ENCODE data around the gene LLGL1. TPM values are rescaled to one million over a fixed set of nuclear protein-coding genes. Genes with fewer than 3 reads are reported as not detected.

The LLGL1 gene
- total RNA-seq, 1 experiment from 2014 or later = 30.2 TPM

DNA sequence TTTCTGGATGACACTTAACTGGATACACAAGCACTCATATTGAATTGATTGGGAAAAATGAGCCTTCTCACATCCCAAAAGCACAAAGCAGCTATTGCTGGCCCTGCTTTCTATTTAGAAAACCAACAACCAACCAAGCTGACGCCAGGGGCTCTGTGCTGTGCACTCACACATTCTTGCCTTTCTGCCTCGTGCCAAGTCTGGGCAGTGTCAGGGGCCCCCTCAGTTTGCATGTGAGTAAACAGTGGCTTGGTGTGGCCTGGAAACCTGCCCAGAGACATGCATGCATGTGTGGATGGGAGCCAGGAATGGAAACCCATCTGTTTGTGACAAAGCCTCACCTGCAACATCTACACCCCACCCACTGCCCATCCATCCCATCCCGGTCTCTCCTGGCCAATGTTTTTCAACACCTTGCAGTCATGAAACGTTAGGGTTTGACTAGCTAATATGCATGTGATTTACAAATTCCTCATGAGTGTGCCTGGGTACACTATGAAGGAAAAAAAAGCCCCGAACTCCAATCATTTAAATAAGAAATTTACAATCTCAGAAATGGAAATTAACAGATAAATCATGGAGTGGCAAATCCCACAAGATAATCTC is 55.4 kb downstream of the LLGL1 start:
- DNase-seq (ENCODE audit: low spot score) = no peak
- H3K4me1 ChIP-seq (ENCODE audit: insufficient read depth, low read length, poor library complexity, severe bottlenecking) = no peaks in the 10 kb centered on the region
- no peaks in the 10 kb centered on the region for H3K9me3 ChIP-seq (ENCODE audit: low read depth, low read length, poor library complexity, severe bottlenecking)
- H3K4me3 ChIP-seq (ENCODE audit: low read depth, low read length, poor library complexity, severe bottlenecking) = no peak overlapping the region
- H3K27me3 ChIP-seq (replicated peaks; ENCODE audit: insufficient read depth, low read depth, low read length, poor library complexity) = no peaks in the 10 kb centered on the region
- ChIA-PET POLR2A (ENCODE audit: low non-redundant PET) (interaction anchor here (0.6 kb wide), 1 partner anchor 63 kb away, joined by 4 read pairs; no protein-coding TSS in a partner anchor), CTCF (no interaction called here)
- BruUV-seq (replicated peaks) = no TSS peak
- H3K27ac ChIP-seq (ENCODE audit: low read depth, low read length, poor library complexity, severe bottlenecking) = no peak overlapping the region
- intact Hi-C loops (cut with micrococcal nuclease; ENCODE audit: unreplicated experiment) = no loop called here
- no peak for TF ChIP-seq EZH2 (IDR thresholded peaks at IDR 0.05; ENCODE audit: borderline replicate concordance, low read depth, low read length, poor library complexity, severe bottlenecking)
- TF ChIP-seq, protein P1, sequence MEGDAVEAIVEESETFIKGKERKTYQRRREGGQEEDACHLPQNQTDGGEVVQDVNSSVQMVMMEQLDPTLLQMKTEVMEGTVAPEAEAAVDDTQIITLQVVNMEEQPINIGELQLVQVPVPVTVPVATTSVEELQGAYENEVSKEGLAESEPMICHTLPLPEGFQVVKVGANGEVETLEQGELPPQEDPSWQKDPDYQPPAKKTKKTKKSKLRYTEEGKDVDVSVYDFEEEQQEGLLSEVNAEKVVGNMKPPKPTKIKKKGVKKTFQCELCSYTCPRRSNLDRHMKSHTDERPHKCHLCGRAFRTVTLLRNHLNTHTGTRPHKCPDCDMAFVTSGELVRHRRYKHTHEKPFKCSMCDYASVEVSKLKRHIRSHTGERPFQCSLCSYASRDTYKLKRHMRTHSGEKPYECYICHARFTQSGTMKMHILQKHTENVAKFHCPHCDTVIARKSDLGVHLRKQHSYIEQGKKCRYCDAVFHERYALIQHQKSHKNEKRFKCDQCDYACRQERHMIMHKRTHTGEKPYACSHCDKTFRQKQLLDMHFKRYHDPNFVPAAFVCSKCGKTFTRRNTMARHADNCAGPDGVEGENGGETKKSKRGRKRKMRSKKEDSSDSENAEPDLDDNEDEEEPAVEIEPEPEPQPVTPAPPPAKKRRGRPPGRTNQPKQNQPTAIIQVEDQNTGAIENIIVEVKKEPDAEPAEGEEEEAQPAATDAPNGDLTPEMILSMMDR (conservative IDR thresholded peaks at IDR 0.05; ENCODE audit: low read depth, low read length) = no peak
- H3K36me3 ChIP-seq (ENCODE audit: insufficient read depth, low read length, poor library complexity, severe bottlenecking) = peaks cover 84% of the 10 kb centered on the region

DNA sequence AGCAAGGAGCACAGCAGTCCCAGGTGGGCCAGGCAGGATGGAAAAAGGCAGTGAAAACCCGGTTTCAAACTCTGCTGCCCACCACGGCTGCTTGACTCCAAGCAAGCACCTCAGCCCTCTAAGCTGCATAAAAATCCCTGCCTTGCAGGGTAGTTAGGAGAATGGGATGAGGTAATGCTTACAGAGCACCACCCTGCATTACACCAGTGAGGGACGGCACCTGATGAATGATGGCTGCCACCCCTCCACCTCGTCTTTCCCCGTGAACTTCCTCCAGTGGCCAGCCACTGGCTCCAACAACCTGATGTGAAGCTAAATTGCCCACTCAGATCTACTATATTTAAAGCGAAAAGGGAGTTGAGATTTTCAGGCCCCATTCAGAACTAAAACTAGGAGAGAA is 56.4 kb downstream of the LLGL1 start:
- Histone ChIP-seq H3K36me3 (ENCODE audit: insufficient read depth, low read length, poor library complexity, severe bottlenecking) (peaks cover 76% of the 10 kb centered on the region), H3K27me3 (replicated peaks; ENCODE audit: insufficient read depth, low read depth, low read length, poor library complexity) (no peaks in the 10 kb centered on the region)

DNA sequence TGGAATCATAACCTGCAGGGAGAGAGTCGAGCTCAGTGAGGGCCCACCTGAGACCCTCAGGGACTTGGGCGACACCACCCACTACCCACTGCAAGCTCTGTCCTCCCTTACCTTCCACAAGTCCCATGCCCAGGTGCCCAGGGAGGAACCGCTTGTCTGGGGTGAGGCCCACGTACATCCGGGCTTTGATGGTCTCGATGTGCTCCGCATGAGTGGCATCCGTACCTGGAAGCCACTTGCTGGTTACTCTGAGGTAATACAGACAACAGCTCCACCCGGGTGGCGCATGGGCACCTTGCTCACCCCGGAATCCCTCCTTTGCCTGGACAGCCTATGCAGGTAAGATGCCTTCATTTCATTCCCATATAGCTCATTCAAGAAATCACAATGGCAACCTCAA is 59.9 kb downstream of the LLGL1 start:
- no peak for DNase-seq (ENCODE audit: low spot score)
- ChIA-PET POLR2A (ENCODE audit: low non-redundant PET) (no interaction called here), CTCF (no interaction called here)
- Histone ChIP-seq H3K4me3 (ENCODE audit: low read depth, low read length, poor library complexity, severe bottlenecking) (no peak overlapping the region), H3K27me3 (replicated peaks; ENCODE audit: insufficient read depth, low read depth, low read length, poor library complexity) (no peaks in the 10 kb centered on the region), H3K4me1 (ENCODE audit: insufficient read depth, low read length, poor library complexity, severe bottlenecking) (no peaks in the 10 kb centered on the region), H3K9me3 (ENCODE audit: low read depth, low read length, poor library complexity, severe bottlenecking) (no peaks in the 10 kb centered on the region), H3K27ac (ENCODE audit: low read depth, low read length, poor library complexity, severe bottlenecking) (no peak overlapping the region), H3K36me3 (ENCODE audit: insufficient read depth, low read length, poor library complexity, severe bottlenecking) (peaks cover 73% of the 10 kb centered on the region)
- TF ChIP-seq, protein P1 (conservative IDR thresholded peaks at IDR 0.05; ENCODE audit: low read depth, low read length) = no peak
- no peak for TF ChIP-seq EZH2 (IDR thresholded peaks at IDR 0.05; ENCODE audit: borderline replicate concordance, low read depth, low read length, poor library complexity, severe bottlenecking)
- BruUV-seq (replicated peaks) = no TSS peak
- intact Hi-C loops (cut with micrococcal nuclease; ENCODE audit: unreplicated experiment) = no loop called here

More for the DNA sequence above, 56.4 kb downstream of the LLGL1 start:
- Histone ChIP-seq H3K9me3 (ENCODE audit: low read depth, low read length, poor library complexity, severe bottlenecking) (no peaks in the 10 kb centered on the region), H3K27ac (ENCODE audit: low read depth, low read length, poor library complexity, severe bottlenecking) (no peak overlapping the region), H3K4me1 (ENCODE audit: insufficient read depth, low read length, poor library complexity, severe bottlenecking) (no peaks in the 10 kb centered on the region), H3K4me3 (ENCODE audit: low read depth, low read length, poor library complexity, severe bottlenecking) (no peak overlapping the region)
- no peak for TF ChIP-seq EZH2 (IDR thresholded peaks at IDR 0.05; ENCODE audit: borderline replicate concordance, low read depth, low read length, poor library complexity, severe bottlenecking)
- TF ChIP-seq, protein P1 (conservative IDR thresholded peaks at IDR 0.05; ENCODE audit: low read depth, low read length) = no peak
- intact Hi-C loops (cut with micrococcal nuclease; ENCODE audit: unreplicated experiment) = no loop called here
- POLR2A ChIA-PET (ENCODE audit: low non-redundant PET) = no interaction called here
- no TSS peak for BruUV-seq (replicated peaks)
- DNase-seq (ENCODE audit: low spot score) = no peak
- CTCF ChIA-PET = no interaction called here
